CD4-positive, CD25-positive, alpha-beta regulatory T cell (primary cell): ENCODE data around the gene EFCAB8. TPM values are rescaled to one million over a fixed set of nuclear protein-coding genes. Genes with fewer than 3 reads are reported as not detected.
A peak's percentile ranks its signal among the peaks of the same experiment; 100 is the strongest.

ENCODE experiments used
- ATAC-seq, 2 donors: fragments of 150-1000 bp; cut with Tn5 transposase; one replicate each; pipeline ENCODE4 v1.10.0; 2021; ENCODE audit warnings: low read depth in 2 of 2, moderate number of reproducible peaks in 2 of 2, moderate library complexity in 1 of 2
- DNase-seq, 3 donors: peaks; one replicate each; pipeline versions ENCODE4 v3.0.0 to v3.0.0-alpha.2; 2012 to 2022; ENCODE audit warnings: mixed read lengths in 1 of 3
- H3K27ac ChIP-seq: one replicate; pipeline ENCODE4 v1.7.0; 2013; ENCODE audit warnings: mild to moderate bottlenecking, low read length; ENCODE audit not compliant: insufficient read depth, poor library complexity, severe bottlenecking
- H3K27me3 ChIP-seq: one replicate; pipeline ENCODE4 v1.7.0; 2013; ENCODE audit warnings: low read length; ENCODE audit not compliant: control insufficient read depth, insufficient read depth
- H3K36me3 ChIP-seq: one replicate; pipeline ENCODE4 v1.7.0; 2013; ENCODE audit warnings: mild to moderate bottlenecking, low read length, moderate library complexity; ENCODE audit not compliant: control insufficient read depth, insufficient read depth
- H3K4me1 ChIP-seq: 2 replicates; pipeline ENCODE4 v1.7.0; 2013; ENCODE audit warnings: mild to moderate bottlenecking, low read length; ENCODE audit not compliant: insufficient read depth, control insufficient read depth, poor library complexity, severe bottlenecking
- H3K4me3 ChIP-seq: one replicate; pipeline ENCODE4 v1.7.0; 2013; ENCODE audit warnings: low read depth, mild to moderate bottlenecking, low read length, moderate library complexity
- H3K9me3 ChIP-seq, 2 experiments: 1 replicate in 1 of 2; 2 replicates in 1 of 2; pipeline ENCODE4 v1.7.0; 2013; ENCODE audit warnings: low read length in 2 of 2, mild to moderate bottlenecking in 1 of 2, moderate library complexity in 1 of 2; ENCODE audit not compliant: control insufficient read depth in 2 of 2
- H3K27ac Mint-ChIP-seq, 3 donors: one replicate each; pipeline ENCODE4 v1.8.0; 2020 to 2022; ENCODE audit warnings: mild to moderate bottlenecking in 3 of 3, mixed read lengths in 3 of 3, moderate library complexity in 2 of 3
- H3K27me3 Mint-ChIP-seq: one replicate; pipeline ENCODE4 v1.8.0; 2022; ENCODE audit warnings: mild to moderate bottlenecking, mixed read lengths
- H3K36me3 Mint-ChIP-seq: one replicate; pipeline ENCODE4 v1.8.0; 2020; ENCODE audit warnings: mixed read lengths
- H3K4me1 Mint-ChIP-seq, 4 donors: one replicate each; pipeline ENCODE4 v1.8.0; 2020 to 2022; ENCODE audit warnings: mixed read lengths in 4 of 4, mild to moderate bottlenecking in 1 of 4
- H3K4me3 Mint-ChIP-seq, 4 donors: one replicate each; pipeline ENCODE4 v1.8.0; 2020 to 2022; ENCODE audit warnings: mild to moderate bottlenecking in 4 of 4, mixed read lengths in 4 of 4, moderate library complexity in 3 of 4
- H3K9me3 Mint-ChIP-seq, 7 donors: one replicate each; pipeline ENCODE4 v1.8.0; 2020 to 2022; ENCODE audit warnings: mixed read lengths in 7 of 7, mild to moderate bottlenecking in 3 of 7, moderate library complexity in 2 of 7
- polyA plus RNA-seq, 4 donors: library from polyadenylated mRNA; unstranded; fragments of 300-500 nt; fragmentation: Illumina TruSeq; gene quantifications; one replicate each; pipeline ENCODE4 v1.2.3, GENCODE V29; 2021
- total RNA-seq: library from RNA; stranded (reverse); gene quantifications from one replicate; pipeline ENCODE4 v1.2.3, GENCODE V29; 2022

EFCAB8 gene
- total and polyA plus RNA-seq, 5 donors from 2014 or later = 1.2 TPM; not detected in 4

DNA sequence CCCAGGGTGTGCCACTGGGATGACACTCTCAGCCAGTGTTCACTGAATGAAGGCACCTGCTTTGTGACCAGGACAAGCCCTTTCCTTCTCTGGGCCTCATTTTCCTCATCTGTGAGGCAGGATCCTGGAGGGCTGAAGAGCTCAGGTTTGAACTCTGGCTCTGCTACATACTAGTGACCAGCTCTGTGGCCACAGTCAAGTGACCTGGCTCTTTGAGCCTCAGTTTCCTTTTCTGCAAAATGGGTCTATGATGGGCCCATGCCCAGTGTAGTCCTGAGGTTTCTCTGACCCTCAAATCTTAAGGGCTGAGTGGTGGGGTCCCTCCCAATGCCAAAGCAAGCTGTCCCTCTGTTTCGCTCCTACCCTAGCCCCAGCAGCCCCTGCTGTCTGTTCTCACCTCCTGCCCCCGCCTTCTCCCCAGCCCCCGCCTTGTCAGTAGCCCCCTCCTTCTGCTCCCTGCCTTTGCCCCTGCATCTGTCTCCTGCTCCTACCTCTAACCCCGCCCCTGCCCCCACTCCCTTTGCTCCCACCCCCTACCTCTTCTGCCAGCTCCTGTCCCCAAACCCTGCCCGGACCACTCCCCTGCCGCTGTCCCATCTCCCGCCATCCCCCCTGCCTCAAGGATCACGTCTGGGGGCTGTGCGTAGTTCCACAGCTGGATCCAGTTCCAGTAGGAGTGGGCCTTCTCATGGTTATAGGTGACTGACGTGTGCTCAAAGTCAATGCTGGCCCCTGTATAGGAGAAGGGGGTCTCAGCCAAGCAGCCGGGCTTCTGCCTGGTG, 128.5 kb downstream of the EFCAB8 start:
- no peaks in the 10 kb centered on the region for H3K27me3 ChIP-seq
- Mint-ChIP-seq H3K27ac (peak overlapping the region in 1 of 3 donors; percentile 55), H3K9me3 (no peaks in the 10 kb centered on the region), H3K27me3 (no peaks in the 10 kb centered on the region), H3K4me1 (peaks cover 0 to 34% (median 13%) of the 10 kb centered on the region in 4 donors), H3K4me3 (no peak overlapping the region), H3K36me3 (no peaks in the 10 kb centered on the region)
- DNase-seq (no peak), ATAC-seq (no peak)
- H3K36me3 ChIP-seq = no peaks in the 10 kb centered on the region
- peaks cover 5% of the 10 kb centered on the region for H3K4me1 ChIP-seq
- no peak overlapping the region for H3K27ac ChIP-seq
- no peak overlapping the region for H3K4me3 ChIP-seq
- H3K9me3 ChIP-seq = no peaks in the 10 kb centered on the region

DNA sequence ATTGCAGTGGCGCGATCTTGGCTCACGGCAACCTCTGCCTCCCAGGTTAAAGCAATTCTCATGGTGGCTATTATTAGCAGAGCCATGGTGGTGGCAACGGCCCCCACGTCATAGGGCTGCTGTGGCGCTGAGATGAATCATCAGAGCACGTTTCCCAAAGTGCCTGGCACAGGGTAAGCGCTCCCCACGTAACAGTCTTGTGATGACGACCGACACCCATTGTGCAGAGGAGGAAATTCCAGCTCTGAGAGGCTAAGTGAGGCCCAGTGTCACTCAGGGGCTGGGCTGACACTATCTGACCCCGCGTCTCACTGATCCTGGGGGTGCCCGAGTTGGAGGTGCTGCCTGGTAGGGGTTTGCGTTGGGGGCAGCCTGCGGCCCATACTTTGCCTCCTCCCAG, 129.3 kb downstream of the EFCAB8 start:
- Mint-ChIP-seq H3K27ac (peak overlapping the region in 2 of 3 donors; percentile 31 to 60), H3K36me3 (no peaks in the 10 kb centered on the region), H3K4me3 (no peak overlapping the region), H3K9me3 (no peaks in the 10 kb centered on the region), H3K4me1 (peaks cover 0 to 31% (median 12%) of the 10 kb centered on the region in 4 donors), H3K27me3 (no peaks in the 10 kb centered on the region)
- Histone ChIP-seq H3K36me3 (no peaks in the 10 kb centered on the region), H3K4me1 (peaks cover 5% of the 10 kb centered on the region), H3K27ac (no peak overlapping the region), H3K4me3 (no peak overlapping the region), H3K9me3 (no peaks in the 10 kb centered on the region), H3K27me3 (no peaks in the 10 kb centered on the region)
- DNase-seq (peak in 1 of 3 donors; percentile 16), ATAC-seq (no peak)

DNA sequence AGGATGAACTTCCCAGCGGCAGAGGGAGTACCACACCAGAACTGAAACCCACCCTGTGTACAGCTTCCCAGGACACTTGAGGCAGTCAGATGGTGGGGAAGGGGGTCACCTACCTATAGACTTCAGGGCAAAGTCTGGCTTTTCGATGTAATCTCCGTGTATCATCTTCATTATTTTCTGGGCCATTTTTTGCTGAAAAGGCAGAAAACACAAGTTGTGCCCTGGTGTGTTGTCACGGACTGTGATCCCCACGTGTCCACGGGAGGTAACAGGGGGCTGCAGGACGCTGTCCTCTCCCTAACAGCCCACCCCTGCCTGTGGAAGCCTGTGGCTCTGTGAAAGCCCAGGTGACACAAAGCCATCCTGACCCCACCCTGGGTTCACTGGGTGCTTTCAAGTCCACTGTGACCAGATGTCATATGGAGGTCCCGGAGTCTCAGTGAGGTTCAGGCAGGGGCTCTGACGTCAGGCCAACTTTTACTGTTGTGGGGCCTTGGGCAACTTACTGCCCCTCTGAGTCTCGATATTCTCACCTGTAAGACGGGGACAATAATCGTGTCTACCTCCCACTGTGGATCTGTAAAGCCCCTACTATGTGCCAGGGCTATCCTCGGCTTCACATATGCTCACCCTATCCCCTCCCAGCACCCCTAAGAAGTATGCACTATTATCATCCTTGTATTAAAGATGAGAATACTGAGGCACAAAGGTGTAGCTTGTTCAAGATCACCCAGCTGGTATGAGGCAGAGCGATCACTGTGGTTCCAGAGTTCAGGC, 131.0 kb downstream of the EFCAB8 start:
- peaks cover 0 to under 1% of the 10 kb centered on the region in 2 experiments for H3K9me3 ChIP-seq
- H3K27ac ChIP-seq = no peak overlapping the region
- peaks cover 5% of the 10 kb centered on the region for H3K4me1 ChIP-seq
- no peak overlapping the region for H3K4me3 ChIP-seq
- no peaks in the 10 kb centered on the region for H3K36me3 ChIP-seq
- Mint-ChIP-seq H3K27me3 (no peaks in the 10 kb centered on the region), H3K36me3 (no peaks in the 10 kb centered on the region), H3K4me1 (peaks cover 0 to 33% (median 13%) of the 10 kb centered on the region in 4 donors), H3K4me3 (no peak overlapping the region), H3K9me3 (peaks cover 0 to 8% (median 2%) of the 10 kb centered on the region in 7 donors), H3K27ac (peak overlapping the region in 2 of 3 donors; percentile 47 to 67)
- ATAC-seq = no peak
- DNase-seq = no peak
- no peaks in the 10 kb centered on the region for H3K27me3 ChIP-seq

DNA sequence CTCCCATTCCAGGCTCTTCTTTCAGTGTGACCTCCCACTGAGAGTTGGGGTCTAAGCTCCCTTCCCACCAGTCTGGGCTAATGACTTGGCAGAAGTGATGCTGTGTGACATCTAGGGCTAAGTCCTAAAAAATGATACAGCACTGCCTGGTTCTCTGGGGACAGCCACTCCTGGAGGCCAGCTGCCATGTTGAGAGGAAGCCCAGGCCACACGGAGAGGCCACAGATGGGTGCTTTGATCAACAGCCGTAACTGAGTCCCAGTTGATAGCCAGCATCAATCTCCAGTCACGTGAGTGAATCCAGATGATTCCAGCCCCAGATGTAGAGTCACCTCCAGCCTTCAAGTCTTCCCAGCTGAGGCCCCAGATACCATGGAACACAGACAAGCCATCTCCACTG, 131.7 kb downstream of the EFCAB8 start:
- Histone ChIP-seq H3K4me3 (no peak overlapping the region), H3K36me3 (no peaks in the 10 kb centered on the region), H3K27me3 (no peaks in the 10 kb centered on the region), H3K9me3 (peaks cover 5 to 8% of the 10 kb centered on the region in 2 experiments), H3K27ac (no peak overlapping the region), H3K4me1 (peaks cover 5% of the 10 kb centered on the region)
- no peak overlapping the region for H3K4me3 Mint-ChIP-seq
- DNase-seq (no peak), ATAC-seq (no peak)
- H3K27me3 Mint-ChIP-seq = no peaks in the 10 kb centered on the region
- H3K27ac Mint-ChIP-seq = peak overlapping the region in 2 of 3 donors; percentile 47 to 67
- H3K4me1 Mint-ChIP-seq = peaks cover 0 to 30% (median 13%) of the 10 kb centered on the region in 4 donors
- no peaks in the 10 kb centered on the region for H3K36me3 Mint-ChIP-seq
- H3K9me3 Mint-ChIP-seq = peaks cover 0 to 14% (median 2%) of the 10 kb centered on the region in 7 donors

DNA sequence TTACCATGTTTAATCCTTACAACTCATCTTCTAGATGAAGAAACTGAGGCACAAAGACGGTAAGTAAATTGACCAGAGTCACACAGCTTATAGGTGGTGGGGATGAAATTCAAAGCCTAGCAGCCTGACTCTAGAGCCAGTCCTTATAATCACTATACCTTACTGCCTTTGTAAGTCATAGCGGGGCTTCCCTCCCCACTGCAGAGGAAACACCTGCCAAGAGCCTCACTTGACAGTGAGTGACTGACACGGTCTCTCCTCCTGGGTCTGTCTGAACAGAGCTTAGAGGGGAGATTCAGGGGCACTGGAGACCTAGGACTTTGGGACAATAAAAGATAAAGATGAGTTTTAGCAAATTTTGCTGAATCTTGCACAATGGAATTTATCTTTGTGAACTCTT, 132.7 kb downstream of the EFCAB8 start:
- Mint-ChIP-seq H3K9me3 (peaks cover 0 to 14% (median 4%) of the 10 kb centered on the region in 7 donors), H3K4me3 (no peak overlapping the region), H3K4me1 (peaks cover 0 to 25% (median 11%) of the 10 kb centered on the region in 4 donors)

DNA sequence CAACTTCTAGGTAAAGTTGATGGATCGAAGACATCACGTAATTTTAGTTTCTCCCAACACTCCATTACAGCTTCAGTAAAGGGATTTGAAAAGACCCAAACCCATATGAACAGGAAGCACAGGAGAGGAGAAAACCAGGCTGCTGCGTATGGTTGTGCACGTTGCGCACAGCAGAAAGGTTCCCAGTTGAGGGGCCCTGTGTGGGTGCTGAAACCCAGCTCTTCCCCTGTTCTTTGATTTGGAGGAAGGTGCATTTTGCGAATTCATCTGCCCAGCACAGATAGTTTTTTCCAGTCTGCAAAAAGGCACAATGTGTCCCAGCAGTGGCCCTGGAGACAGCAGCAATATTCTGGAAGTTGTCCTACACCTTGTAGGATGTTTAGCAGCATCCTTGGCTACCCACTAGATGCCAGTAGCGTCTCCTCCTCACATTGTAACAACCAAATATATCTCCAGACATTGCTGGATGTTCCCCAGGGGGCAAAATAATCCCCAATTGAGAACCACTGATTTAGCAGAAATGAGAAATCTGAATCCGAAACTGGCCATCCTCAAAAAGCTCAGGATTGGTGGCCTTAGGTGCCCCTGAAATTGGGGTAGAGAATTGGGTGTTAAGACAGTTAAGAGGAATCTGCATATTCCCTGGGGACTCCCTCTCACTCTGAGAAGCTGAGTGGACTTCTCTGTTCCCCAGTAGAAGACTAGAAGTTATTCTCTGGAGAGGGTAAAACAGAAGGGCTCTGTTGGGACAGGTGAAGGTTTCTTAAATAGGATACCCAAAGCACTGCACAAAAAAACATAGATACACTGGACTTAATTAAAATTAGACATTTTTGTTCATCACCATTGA, 133.3 kb downstream of the EFCAB8 start:
- Histone ChIP-seq H3K4me3 (no peak overlapping the region), H3K27me3 (no peaks in the 10 kb centered on the region), H3K9me3 (peaks cover 10% of the 10 kb centered on the region in 2 experiments), H3K4me1 (peaks cover 5% of the 10 kb centered on the region), H3K36me3 (no peaks in the 10 kb centered on the region), H3K27ac (no peak overlapping the region)
- Mint-ChIP-seq H3K36me3 (no peaks in the 10 kb centered on the region), H3K9me3 (peaks cover 2 to 18% (median 4%) of the 10 kb centered on the region in 7 donors), H3K4me3 (no peak overlapping the region), H3K4me1 (peaks cover 0 to 30% (median 11%) of the 10 kb centered on the region in 4 donors), H3K27me3 (no peaks in the 10 kb centered on the region), H3K27ac (peak overlapping the region in 1 of 3 donors; percentile 42)
- DNase-seq = no peak
- no peak for ATAC-seq

More for the DNA sequence above, 132.7 kb downstream of the EFCAB8 start:
- peak in 1 of 2 donors; percentile 41 for ATAC-seq
- no peaks in the 10 kb centered on the region for H3K27me3 Mint-ChIP-seq
- H3K9me3 ChIP-seq = peaks cover 10% of the 10 kb centered on the region in 2 experiments
- H3K4me3 ChIP-seq = no peak overlapping the region
- H3K27me3 ChIP-seq = no peaks in the 10 kb centered on the region
- H3K36me3 ChIP-seq = no peaks in the 10 kb centered on the region
- H3K27ac Mint-ChIP-seq = peak overlapping the region in 1 of 3 donors; percentile 76
- no peaks in the 10 kb centered on the region for H3K36me3 Mint-ChIP-seq
- DNase-seq = no peak
- peaks cover 5% of the 10 kb centered on the region for H3K4me1 ChIP-seq
- no peak overlapping the region for H3K27ac ChIP-seq

DNA sequence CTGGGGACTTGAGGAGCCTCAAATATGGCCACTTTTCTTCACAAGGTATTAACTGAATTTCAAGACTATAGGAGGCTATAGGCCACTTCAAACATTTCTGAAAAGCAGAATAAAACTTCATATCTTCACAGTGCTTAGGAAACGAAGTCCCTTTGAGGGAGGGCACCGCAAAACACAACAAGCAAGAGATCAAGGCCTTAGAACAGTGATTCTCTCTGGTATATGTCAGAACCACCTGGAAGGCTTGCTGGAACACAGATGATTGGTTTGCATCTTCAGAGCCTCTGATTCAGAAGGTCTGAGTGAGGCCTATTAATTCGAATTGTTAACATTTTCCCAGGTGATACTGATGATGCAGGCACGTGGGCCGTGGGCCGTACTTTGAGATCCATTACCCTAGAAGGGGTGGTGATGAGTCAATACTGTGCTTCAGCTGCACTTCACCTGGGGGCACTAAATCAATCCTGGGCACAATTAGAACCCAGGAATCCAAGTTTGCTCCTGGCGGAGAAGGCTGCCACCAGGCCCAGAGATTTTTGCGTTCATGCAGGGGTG, 134.8 kb downstream of the EFCAB8 start:
- Histone ChIP-seq H3K36me3 (no peaks in the 10 kb centered on the region), H3K4me1 (peaks cover 5% of the 10 kb centered on the region), H3K27me3 (no peaks in the 10 kb centered on the region), H3K27ac (no peak overlapping the region), H3K9me3 (peaks cover 10% of the 10 kb centered on the region in 2 experiments), H3K4me3 (no peak overlapping the region)
- Mint-ChIP-seq H3K36me3 (no peaks in the 10 kb centered on the region), H3K4me1 (peaks cover 9 to 39% (median 16%) of the 10 kb centered on the region in 4 donors), H3K4me3 (no peak overlapping the region), H3K27ac (peak overlapping the region in 1 of 3 donors; percentile 35), H3K27me3 (no peaks in the 10 kb centered on the region), H3K9me3 (peaks cover 2 to 18% (median 5%) of the 10 kb centered on the region in 7 donors)
- DNase-seq = no peak
- no peak for ATAC-seq
